ENCODE results near the gene RAB19.

RAB19 gene, protein sequence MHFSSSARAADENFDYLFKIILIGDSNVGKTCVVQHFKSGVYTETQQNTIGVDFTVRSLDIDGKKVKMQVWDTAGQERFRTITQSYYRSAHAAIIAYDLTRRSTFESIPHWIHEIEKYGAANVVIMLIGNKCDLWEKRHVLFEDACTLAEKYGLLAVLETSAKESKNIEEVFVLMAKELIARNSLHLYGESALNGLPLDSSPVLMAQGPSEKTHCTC

DNA sequence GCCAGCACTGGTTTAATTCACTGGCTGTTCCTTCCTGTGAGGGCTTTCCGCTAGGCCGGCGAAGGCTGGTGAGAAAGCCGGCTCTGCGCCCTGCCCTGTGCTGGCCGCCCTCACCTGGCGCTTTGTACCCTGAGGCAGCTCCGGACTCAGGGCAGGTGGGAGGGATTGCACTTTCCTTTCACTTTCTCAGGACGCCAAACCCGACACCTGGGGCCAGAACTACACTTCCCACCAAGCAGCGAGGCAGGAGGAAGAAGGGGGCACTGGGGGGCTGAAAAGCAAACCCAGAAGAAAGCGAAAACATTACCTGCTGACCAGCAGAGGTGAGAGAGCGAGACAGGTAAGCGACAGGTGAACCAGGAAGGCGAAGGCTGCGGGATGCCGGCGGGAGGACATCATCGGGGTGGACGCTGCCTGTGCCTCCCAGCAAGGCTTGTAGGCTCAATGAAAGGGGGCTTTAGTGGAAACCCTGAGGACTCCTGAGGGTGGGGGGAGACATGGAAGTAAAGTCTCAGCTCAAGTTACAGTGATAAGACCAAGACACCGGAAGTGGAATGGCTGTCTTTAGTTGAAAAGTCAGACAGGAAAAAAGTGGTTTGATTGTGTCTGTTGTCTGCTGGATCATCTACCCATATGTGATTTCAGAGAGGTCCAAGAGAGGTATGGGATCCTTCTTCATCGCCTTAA is at the start of gene RAB19:
Gene RAB19 (plus strand): TSS at position 181 of the 687 bp plus-strand sequence. CDS start 3,589 bp downstream, outside the sequence.
- peak; percentile 33 for DNase-seq

DNA sequence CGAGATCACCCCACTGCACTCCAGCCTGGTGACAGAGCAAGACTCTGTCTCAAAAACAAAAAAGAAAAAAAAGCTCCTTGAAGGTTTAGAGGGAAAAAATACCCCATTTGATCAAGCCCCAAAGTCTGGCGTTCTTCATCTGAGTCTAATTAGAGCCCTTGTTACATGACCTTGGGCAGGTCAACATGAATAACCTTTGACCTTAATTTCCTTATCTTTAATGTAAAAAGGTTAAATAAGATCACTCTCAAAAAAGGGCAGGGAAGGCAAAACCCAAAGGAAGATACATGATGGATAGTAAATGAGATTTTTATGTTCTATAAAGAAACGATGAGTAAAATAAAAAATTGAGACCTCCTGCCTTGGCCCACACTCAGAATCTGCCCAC is 45.8 kb upstream of the RAB19 start:
- no peak for DNase-seq

DNA sequence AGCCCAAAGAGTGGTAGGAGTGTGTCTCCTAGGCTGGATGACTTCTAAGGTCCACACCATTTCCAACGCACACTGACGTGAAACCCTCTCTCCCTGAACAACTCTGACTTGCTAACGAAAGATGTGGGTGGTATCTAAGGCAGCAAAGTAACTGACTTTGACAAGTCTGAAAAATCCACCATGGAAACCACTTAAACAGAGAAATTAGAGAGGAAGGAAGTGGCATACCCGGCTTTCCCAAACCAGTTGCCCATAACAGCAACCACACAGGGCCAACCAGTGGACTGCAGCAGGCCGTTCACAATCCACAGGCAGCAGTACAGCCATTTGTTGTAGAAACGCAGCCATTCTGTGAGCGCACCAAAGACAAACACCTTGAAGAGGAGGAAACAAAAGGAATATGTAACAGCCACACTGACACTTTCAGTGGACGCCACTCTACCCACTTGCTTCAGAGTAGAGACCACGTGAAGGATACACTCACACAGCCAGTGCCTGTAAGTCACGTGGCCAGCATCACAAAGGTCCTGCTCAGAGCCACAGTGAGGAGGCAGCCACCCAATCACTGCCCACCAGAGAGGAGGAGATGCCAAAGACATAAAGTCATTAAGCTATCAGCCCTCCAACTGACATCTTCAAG is 45.3 kb upstream of the RAB19 start:
- no peak for DNase-seq

DNA sequence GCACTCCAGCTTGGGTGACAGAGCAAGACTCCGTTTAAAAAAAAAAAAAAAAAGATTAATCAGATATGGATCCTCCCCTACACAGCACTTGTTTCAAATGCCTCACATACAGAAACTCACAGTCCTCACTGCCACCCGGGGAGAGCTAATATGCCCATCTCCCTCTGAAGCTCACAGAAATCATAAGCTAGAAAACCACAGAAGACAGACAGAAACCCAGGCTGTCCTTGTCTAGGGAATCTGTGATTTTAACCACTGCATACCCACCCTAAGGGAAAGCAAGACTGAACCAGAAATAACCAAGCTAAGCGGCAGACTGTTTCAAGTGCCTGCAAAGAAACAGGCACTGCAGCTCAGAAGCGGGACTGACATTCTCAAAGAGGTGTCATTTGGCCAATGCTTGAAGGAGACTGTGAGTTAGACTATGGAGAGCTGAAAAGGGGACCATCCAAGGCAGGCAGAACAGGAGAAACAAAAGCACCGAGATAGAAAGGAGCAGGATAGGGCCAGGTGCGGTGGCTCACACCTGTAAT is 43.1 kb upstream of the RAB19 start:
- DNase-seq = no peak

DNA sequence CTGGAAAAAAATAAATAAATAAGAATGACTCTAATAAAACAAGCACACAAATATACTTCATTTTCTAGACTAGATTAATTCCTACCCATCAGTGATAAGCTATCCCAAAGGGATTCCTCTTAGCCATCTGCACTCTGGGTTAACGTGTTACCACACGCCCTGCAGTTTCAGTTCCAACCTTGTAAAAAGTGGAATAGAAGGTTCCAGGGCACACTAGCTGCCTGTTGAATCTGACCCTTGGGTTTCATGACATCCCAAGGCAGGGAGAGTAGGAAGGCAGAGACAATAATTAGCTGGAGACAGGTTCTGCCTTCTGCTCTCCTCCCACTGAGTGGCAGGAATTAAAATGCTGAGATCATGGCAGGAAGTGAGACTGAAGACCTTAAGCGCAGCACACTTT is 39.0 kb upstream of the RAB19 start:
- no peak for DNase-seq

DNA sequence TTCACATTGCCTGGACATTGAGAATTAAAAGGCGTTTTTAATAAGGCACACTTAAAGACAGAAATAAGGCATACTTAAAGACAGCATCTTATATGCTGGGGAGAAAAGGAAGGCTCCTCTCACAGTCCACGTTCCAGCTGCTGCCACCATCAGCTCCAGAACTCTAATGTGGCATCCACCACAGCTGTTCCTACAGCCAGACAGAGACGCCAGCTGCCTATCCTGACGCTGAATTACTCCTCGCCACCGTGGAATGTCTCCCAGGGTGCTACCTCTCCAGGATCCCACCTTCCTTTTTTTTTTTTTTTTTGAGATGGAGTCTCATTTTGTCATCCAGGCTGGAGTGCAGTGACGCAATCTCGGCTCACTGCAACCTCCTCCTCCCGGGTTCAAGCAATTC is 36.3 kb upstream of the RAB19 start:
- no peak for DNase-seq

DNA sequence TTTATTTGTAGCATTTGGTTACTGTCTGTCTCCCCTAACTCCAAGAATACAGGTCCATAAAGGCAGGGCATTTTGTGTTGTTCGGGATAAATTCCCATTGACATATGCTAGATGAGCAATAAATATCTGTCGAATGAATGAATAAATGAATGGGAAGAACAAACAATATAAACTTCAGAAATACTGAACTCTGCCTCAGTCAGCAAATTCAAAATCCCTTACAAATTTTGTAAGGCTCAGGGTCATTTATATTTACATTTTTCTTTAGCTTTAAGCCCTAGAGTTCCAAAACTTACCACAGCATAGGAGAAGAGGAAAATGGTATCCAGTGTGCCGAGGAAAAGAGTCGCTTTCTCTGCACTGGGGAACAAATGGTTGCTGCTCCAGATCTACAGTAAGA is 34.6 kb upstream of the RAB19 start:
- DNase-seq = no peak

DNA sequence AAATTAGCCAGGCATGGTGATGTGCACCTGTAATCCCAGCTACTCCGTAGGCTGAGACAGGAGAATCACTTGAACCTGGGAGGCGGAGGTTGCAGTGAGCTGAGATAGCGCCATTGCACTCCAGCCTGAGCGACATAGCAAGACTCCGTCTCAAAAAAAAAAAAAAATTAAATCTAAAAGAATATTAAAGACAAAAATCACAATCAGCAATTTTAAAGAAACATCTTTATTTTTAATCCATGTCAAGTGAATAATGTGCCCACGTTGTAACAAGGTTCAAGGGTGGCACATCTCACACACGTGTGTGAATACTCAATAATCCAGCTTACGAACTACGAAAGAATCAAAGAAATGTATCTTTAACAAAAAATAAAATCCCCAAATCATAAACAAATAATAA is 28.5 kb upstream of the RAB19 start:
- no peak for DNase-seq

DNA sequence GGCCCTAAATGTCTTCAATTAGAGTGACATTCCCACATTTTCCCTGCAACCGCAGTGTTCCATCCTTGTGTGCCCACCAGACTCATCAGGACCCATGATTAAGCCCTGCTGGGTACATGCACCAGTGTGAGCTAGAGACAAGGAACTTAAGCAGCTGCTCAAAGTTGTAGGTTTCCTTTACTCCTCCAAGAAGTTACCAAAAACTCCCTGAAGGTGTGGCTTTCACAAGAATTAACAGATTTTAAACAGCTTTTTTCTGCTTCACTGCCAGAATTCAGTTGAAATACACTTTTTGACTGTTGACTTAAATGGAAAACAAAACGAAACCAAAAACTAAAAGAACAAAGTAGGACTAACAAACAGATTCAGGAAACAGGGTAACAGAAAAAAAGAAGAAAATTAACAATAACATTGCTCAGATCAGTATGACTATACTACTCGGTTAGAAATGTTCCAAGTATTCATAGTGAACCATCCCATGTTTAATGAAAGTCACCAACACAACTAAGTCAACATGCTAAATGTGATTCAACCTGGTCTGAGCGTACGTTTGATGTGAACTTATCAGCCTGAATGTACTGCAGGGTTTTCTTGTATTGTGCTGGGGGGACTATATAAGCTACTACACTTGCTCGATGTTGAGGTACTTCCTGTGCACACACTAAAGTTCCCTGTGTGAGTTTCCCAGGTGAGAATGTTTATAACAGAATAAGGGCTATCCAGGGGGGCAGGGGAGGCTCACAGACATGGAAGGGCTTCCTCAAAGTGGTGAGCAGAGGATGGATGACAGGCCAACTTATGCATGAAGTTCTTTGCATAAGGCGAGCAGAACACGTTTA is 27.7 kb upstream of the RAB19 start:
- DNase-seq = no peak

DNA sequence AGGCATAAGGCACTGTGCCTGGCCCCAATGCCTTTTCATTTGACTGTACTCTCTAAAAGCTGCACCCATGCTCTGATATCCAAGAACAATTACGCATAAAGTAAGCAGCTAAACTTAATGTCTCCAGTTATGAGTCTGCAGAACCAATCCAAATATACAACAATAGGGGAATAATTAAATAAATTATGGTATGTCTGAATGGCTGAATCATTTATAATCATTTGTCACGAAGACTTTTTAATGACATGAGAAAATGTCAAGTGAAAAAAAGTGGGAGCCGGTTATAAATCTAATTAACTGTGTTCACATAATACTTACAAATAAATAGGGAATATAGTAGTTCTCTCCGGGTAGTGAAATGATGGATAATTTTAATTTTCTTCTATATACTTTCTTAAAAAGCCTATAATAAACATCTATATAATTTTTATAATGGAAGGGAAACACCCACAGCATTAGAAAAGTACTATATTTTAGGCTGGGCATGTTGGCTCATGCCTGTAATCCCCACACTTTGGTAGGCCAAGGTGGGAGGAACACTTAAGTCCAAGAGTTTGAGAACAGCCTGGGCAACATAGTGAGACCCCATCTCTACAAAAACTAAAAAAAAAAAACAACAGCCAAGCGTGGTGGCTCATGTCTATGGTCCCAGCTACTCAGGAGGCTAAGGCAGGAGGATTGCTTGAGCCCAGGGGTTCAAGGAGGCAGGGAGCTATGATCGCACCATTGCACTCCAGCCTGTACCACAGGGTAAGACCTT is 19.7 kb upstream of the RAB19 start:
- no peak for DNase-seq

DNA sequence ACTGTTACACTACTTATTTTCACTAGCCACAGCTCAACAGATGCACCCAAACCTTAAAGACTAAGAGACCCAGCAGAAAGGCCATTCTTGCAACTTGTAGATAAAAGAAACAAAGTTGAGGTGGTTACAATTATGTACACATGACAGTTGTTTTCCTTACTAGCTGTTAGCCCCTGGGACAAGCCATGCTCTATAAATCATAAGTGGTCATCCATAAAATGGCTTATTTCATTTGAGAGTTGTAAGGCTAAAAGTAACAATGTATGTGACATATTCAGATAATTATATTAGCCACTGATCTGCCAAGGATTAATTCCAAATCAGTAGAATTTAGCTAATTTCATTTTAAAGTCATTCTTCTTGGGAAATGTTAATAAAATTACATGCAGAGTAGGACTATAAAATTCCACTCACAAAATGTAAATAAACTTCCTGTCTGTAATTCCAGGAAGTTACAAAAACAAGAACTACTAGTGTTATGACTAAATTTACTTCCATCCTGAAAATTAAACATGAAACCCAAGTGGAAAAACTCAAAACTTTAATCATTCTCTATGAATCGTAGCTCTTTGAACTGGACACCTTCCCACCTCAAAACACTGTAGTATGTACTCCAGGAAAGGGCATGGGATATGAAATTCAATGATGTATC is 18.8 kb upstream of the RAB19 start:
- no peak for DNase-seq

DNA sequence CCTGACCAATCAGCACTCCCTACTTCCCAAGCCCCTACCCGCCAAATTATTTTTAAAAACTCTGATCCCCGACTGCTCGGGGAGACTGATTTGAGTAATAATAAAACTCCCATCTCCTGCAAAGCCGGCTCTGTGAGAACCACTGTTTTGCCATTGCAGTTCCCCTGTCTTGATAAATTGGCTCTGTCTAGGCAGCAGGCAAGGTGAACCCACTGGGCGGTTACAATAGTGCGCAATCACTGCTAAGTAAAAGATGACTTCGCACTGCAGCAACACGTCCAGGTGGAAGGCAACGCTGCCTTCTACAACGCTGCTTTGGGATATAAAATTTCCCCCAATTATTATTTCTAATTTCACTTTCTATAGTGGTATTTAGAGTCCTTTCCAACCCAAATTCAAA is 14.4 kb upstream of the RAB19 start:
- no peak for DNase-seq

DNA sequence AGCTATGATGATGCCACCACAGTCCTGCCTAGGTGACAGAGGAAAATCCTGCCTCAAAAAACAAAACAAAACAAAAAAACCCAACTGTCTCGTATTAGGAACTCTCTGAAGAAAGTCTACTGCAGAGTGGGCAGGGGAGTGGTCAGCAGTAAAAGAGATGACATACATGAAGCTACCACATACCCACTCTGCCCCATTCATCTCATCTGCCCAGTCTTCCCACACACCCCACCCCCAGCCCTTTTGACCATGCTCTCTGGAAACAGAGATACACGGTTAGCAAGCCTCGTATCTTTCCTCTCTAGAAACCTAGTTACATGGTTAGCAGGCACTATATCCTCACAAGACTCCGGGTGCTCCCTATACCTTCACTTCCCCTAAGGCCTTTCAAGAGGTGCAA is 13.8 kb upstream of the RAB19 start:
- no peak for DNase-seq

DNA sequence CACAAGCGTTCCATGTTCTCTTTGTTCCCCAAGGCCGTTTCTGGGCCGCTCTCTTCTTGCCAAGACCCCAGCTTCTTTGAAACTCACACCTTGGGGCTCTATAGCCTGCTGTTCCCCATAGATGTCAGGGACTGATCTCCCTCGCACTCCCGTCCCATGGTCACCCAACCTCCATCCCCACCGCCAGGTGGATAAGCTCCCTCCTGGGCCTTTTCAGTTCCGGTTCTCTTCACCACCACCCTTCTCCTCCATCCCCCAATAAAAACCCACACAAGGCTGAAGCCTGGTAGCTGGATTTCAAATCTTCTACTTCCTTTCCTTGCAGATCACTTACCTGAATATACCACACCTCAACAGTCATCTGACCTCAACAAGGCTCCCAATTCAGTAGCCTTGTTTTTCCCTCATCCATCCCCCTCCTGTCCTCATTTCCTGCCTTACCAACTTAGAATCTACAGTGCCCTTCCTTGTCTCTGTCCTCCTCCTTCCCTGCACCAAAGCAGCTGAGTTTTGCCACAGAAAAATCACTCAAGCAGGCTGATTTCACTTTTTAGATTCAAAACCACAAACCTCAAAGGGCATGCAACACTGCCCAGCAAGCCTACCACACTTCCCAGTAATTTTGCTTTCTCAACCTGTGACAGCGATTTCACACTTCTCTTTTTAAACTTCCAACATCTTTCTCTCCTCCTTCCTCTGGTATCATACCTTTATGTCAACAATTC is 13.2 kb upstream of the RAB19 start:
- DNase-seq = no peak

DNA sequence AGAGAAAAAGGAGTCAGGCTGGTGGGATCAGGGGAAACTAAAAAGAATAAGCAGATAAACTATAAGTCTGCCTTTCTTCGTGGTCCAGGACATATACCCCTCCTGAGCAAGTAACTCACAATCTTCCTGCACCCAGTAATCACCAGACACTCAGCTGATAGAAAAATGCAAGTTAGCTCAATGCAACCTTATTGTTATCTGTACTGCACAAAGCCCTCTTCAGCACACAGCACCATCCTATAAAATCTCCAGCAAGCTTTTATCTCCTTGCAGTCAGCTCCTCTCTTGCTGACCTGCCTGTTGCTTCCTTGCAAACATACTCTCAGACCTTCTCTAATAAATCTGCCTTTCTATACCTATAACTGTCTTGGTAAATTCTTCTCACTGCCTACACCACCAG is 12.2 kb upstream of the RAB19 start:
- no peak for DNase-seq

DNA sequence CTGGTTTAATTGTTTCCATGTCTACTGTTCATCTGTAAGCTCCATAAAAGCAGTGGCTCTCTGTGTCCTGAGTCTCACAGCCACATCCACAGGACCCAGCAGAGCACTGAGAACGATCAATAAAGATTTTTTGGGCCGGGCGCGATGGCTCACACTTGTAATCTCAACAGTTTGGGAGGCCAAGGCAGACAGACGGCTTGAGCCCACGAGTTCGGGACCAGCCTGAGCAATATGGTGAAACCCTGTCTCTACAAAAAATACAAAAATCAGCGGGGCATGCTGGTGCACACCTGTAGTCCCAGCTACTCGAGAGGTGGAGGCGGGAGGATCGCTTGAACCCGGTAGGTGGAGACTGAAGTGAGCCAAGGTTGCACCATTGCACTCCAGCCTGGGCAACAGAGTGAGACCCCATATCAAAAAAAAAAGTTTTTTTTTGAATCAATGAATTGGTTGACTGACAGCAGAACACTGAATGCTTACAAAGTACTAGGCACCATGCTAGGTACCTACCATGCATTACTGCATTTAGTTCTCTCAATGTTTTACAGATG is 10.0 kb upstream of the RAB19 start:
- DNase-seq = no peak

DNA sequence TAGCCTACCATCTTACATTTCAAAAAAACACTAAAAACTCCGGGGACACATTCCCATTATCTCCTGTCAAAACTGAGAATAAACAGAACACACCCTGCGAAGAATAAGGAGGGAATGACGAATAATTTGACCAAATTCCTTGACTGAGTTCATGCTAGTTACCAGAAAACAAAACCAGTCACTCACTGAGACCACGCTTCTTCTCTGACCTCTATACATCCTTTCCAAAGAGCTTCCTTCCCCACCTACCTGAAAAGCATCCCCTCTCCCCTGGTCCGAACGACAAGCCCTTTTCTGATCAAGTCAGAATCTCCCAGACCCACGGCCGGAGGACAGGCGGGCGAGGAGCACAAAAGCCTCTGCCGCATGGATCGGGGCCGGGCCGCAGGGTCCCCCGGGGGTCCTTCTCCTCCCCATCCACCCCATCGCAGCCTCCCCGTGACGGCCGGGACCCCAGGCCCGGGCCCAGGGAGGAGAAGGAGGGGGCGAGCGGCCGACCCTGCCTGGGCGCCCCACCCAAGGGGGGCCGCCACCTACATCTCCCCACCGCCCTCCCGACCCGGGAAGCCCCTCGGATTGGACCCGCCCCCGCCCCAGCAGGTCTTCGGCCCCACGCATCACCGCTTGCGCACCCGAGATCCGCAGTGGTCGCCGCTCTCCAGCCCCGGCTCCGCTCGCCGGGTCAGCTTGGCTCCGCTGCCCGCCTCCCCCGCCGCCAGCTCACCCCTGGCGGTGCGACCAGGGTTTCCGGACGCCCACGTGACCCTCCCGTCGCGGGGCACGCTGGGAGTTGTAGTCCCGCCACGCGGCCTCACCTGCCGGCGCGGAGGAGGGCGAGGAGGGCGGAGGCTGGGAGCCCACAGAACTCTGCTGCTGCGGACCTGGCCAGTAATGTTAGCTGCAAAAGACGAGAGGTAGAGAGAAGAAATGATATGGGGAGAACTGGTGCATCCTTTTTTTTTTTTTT is 5.8 kb upstream of the RAB19 start, which contains the start of gene SLC37A3:
Gene SLC37A3 (minus strand): TSS at position 747 of the 967 bp plus-strand sequence. CDS start 16,004 bp downstream, outside the sequence.
- DNase-seq = peak; percentile 80

DNA sequence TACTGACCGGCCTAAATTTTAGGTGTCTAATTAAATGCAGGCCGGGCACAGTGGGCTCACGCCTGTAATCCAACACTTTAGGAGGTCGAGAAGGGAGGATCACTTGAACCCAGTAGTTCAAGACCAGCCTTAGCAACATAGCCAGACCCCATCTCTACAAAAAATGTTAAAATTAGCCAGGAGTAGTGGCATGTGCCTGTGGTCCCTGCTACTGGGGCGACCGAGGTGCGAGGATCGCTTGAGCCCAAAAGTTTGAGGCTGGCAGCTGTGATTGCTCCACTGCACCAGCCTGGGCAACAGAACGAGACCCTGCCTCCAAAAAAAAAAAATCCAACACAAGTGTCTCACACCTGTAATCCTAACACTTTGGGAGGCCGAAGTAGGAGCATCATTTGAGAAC is 5.0 kb upstream of the RAB19 start:
- DNase-seq = no peak

DNA sequence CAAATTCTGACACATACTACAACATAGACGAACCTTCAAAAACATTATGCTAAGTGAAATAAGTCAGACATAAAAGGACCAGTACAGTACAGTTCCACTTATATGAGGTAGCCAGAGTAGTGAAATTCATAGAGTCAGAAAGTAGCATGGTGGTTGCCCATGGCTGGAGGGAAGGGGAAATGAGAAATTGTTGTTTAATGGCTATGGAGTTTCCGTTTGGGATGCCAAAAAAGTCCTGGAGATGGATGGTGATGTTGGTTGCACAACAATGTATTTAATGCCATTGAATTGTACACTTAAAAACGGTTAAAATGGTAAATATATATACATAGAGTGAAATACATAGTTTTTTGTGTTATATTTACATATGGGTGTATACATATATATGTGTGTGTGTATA is 3.5 kb upstream of the RAB19 start:
- no peak for DNase-seq

All from activated CD4-positive, alpha-beta T cell treated with anti-CD3 and anti-CD28 coated beads for 1 hour (primary cell).